H9 (cell line): ENCODE data around the gene KCNMB1. TPM values are rescaled to one million over a fixed set of nuclear protein-coding genes. Genes with fewer than 3 reads are reported as not detected.
A peak's percentile ranks its signal among the peaks of the same experiment; 100 is the strongest.

ENCODE experiments used
- DNase-seq: peaks from one replicate; pipeline ENCODE4 v3.0.0-alpha.2; 2017
- H2AFZ ChIP-seq: one replicate; pipeline ENCODE4 v1.6.1; 2013; ENCODE audit warnings: mild to moderate bottlenecking, low read length, control low read depth, moderate library complexity
- H2AK5ac ChIP-seq: 2 replicates; pipeline ENCODE4 v1.6.1; 2013; ENCODE audit warnings: low read length, control low read depth, mixed read lengths; ENCODE audit not compliant: insufficient read length
- H2BK120ac ChIP-seq: one replicate; pipeline ENCODE4 v1.6.1; 2013; ENCODE audit warnings: low read depth, mild to moderate bottlenecking, low read length, control low read depth, inconsistent platforms; ENCODE audit not compliant: poor library complexity, severe bottlenecking
- H2BK12ac ChIP-seq: 2 replicates; pipeline ENCODE4 v1.6.1; 2013; ENCODE audit warnings: low read length, control low read depth, mixed read lengths, low read depth; ENCODE audit not compliant: insufficient read length
- H2BK15ac ChIP-seq: 2 replicates; pipeline ENCODE4 v1.6.1; 2013; ENCODE audit warnings: low read depth, low read length, control low read depth
- H2BK20ac ChIP-seq: one replicate; pipeline ENCODE4 v1.6.1; 2013; ENCODE audit warnings: low read depth, mild to moderate bottlenecking, low read length, control low read depth, inconsistent platforms; ENCODE audit not compliant: poor library complexity, severe bottlenecking
- H2BK5ac ChIP-seq: 2 replicates; pipeline ENCODE4 v1.6.1; 2013; ENCODE audit warnings: low read length, control low read depth, mixed read lengths; ENCODE audit not compliant: insufficient read length
- H3K14ac ChIP-seq: 2 replicates; pipeline ENCODE4 v1.6.1; 2013; ENCODE audit warnings: low read length, control low read depth; ENCODE audit not compliant: insufficient read depth
- H3K18ac ChIP-seq: 2 replicates; pipeline ENCODE4 v1.6.1; 2013; ENCODE audit warnings: low read depth, mild to moderate bottlenecking, mixed read lengths, low read length, control low read depth; ENCODE audit not compliant: insufficient read length
- H3K23ac ChIP-seq: 2 replicates; pipeline ENCODE4 v1.6.1; 2013; ENCODE audit warnings: low read length, control low read depth, mixed read lengths, low read depth; ENCODE audit not compliant: insufficient read length
- H3K23me2 ChIP-seq: 2 replicates; pipeline ENCODE4 v1.6.1; 2013; ENCODE audit warnings: low read depth, mild to moderate bottlenecking, mixed read lengths, low read length, control low read depth; ENCODE audit not compliant: insufficient read length, poor library complexity, severe bottlenecking
- H3K27ac ChIP-seq: 2 replicates; pipeline ENCODE4 v1.5.1; 2013; ENCODE audit warnings: low read length, control low read depth, mixed read lengths, low read depth; ENCODE audit not compliant: insufficient read length
- H3K27me3 ChIP-seq: 2 replicates; pipeline ENCODE4 v1.6.1; 2013; ENCODE audit warnings: low read length, control low read depth, inconsistent platforms; ENCODE audit not compliant: insufficient read depth
- H3K4ac ChIP-seq: 2 replicates; pipeline ENCODE4 v1.6.1; 2013; ENCODE audit warnings: low read depth, mild to moderate bottlenecking, control low read depth, inconsistent platforms, low read length, moderate library complexity
- H3K4me1 ChIP-seq: 2 replicates; pipeline ENCODE4 v1.6.1; 2013; ENCODE audit warnings: low read length, control low read depth, inconsistent platforms; ENCODE audit not compliant: insufficient read depth
- H3K4me2 ChIP-seq: 2 replicates; pipeline ENCODE4 v1.6.1; 2013; ENCODE audit warnings: low read length, control low read depth, mixed read lengths; ENCODE audit not compliant: insufficient read length, insufficient read depth
- H3K56ac ChIP-seq: 2 replicates; pipeline ENCODE4 v1.6.1; 2013; ENCODE audit warnings: low read depth, mild to moderate bottlenecking, mixed read lengths, low read length, control low read depth; ENCODE audit not compliant: insufficient read length
- H3K79me1 ChIP-seq: 2 replicates; pipeline ENCODE4 v1.6.1; 2013; ENCODE audit warnings: low read depth, mild to moderate bottlenecking, moderate library complexity, low read length, control low read depth, inconsistent platforms; ENCODE audit not compliant: insufficient read depth, poor library complexity, severe bottlenecking
- H3K79me2 ChIP-seq: 2 replicates; pipeline ENCODE4 v1.6.1; 2013; ENCODE audit warnings: low read length, control low read depth, inconsistent platforms; ENCODE audit not compliant: insufficient read depth
- H3K9ac ChIP-seq: 2 replicates; pipeline ENCODE4 v1.6.1; 2013; ENCODE audit warnings: low read length, control low read depth, mixed read lengths; ENCODE audit not compliant: insufficient read length; ENCODE audit errors: extremely low read depth
- H3K9me3 ChIP-seq: one replicate; pipeline ENCODE4 v1.6.1; 2013; ENCODE audit warnings: low read depth, low read length, inconsistent platforms; ENCODE audit not compliant: control insufficient read depth
- H3T11ph ChIP-seq: one replicate; pipeline ENCODE4 v1.6.1; 2013; ENCODE audit warnings: mild to moderate bottlenecking, low read length, control low read depth, inconsistent platforms
- H4K20me1 ChIP-seq: one replicate; pipeline ENCODE4 v1.6.1; 2013; ENCODE audit not compliant: control insufficient read depth, insufficient read length, insufficient read depth
- H4K5ac ChIP-seq: 2 replicates; pipeline ENCODE4 v1.6.1; 2013; ENCODE audit warnings: low read depth, mild to moderate bottlenecking, mixed read lengths, low read length, control low read depth; ENCODE audit not compliant: insufficient read length
- H4K8ac ChIP-seq: replicated peaks from 2 replicates; pipeline ENCODE4 v1.6.1; 2013; ENCODE audit warnings: low read length, control low read depth, mixed read lengths, low read depth; ENCODE audit not compliant: insufficient read length
- H4K91ac ChIP-seq: 2 replicates; pipeline ENCODE4 v1.6.1; 2013; ENCODE audit warnings: low read depth, mild to moderate bottlenecking, moderate library complexity, mixed read lengths, low read length, control low read depth; ENCODE audit not compliant: insufficient read length
- H3K27ac Mint-ChIP-seq, 3 experiments: 2 replicates in 2 of 3; 3 replicates in 1 of 3; pipeline ENCODE4 v1.8.0; 2020 to 2021; ENCODE audit warnings: mixed read lengths in 3 of 3, mild to moderate bottlenecking in 1 of 3, moderate library complexity in 1 of 3
- H3K27me3 Mint-ChIP-seq: 2 replicates; pipeline ENCODE4 v1.8.0; 2021; ENCODE audit warnings: low read depth, mild to moderate bottlenecking, moderate library complexity, mixed read lengths
- H3K36me3 Mint-ChIP-seq, 3 experiments: 2 replicates in 2 of 3; 3 replicates in 1 of 3; pipeline ENCODE4 v1.8.0; 2020 to 2021; ENCODE audit warnings: low read depth in 3 of 3, mixed read lengths in 3 of 3; ENCODE audit not compliant: insufficient read depth in 1 of 3
- H3K4me1 Mint-ChIP-seq, 2 experiments: 2 replicates each; pipeline ENCODE4 v1.8.0; 2020; ENCODE audit warnings: mixed read lengths in 2 of 2
- H3K4me3 Mint-ChIP-seq, 2 experiments: 2 replicates in 1 of 2; 3 replicates in 1 of 2; pipeline ENCODE4 v1.8.0; 2020 to 2021; ENCODE audit warnings: mild to moderate bottlenecking in 2 of 2, mixed read lengths in 2 of 2, moderate library complexity in 1 of 2
- H3K9me3 Mint-ChIP-seq, 2 experiments: 2 replicates in 1 of 2; 3 replicates in 1 of 2; pipeline ENCODE4 v1.8.0; 2020; ENCODE audit warnings: mild to moderate bottlenecking in 2 of 2, mixed read lengths in 2 of 2, moderate library complexity in 1 of 2
- WGBS: extraction: QIAGEN DNeasy Blood & Tissue Kit; methylation state at CpG from one replicate; pipeline ENCODE4 v1.1.7; 2013; ENCODE audit warnings: missing lambda C conversion rate, low lambda C conversion rate, mixed read lengths; ENCODE audit not compliant: insufficient read length; ENCODE audit errors: extremely low coverage; 5-methylcytosine and 5-hydroxymethylcytosine counted together
- total RNA-seq: library from RNA; stranded (reverse); gene quantifications from 2 replicates; pipeline ENCODE4 v1.2.1, GENCODE V29; 2021
- TF ChIP-seq, protein P1 (sequence below): fragments of 200-600 bp; sonication (generic); conservative IDR thresholded peaks from 3 replicates; pipeline ENCODE4 v1.8.0; 2021; ENCODE audit warnings: antibody characterized with exemption, mild to moderate bottlenecking

Gene KCNMB1
- total RNA-seq, 1 experiment from 2014 or later: 0.28 TPM

DNA sequence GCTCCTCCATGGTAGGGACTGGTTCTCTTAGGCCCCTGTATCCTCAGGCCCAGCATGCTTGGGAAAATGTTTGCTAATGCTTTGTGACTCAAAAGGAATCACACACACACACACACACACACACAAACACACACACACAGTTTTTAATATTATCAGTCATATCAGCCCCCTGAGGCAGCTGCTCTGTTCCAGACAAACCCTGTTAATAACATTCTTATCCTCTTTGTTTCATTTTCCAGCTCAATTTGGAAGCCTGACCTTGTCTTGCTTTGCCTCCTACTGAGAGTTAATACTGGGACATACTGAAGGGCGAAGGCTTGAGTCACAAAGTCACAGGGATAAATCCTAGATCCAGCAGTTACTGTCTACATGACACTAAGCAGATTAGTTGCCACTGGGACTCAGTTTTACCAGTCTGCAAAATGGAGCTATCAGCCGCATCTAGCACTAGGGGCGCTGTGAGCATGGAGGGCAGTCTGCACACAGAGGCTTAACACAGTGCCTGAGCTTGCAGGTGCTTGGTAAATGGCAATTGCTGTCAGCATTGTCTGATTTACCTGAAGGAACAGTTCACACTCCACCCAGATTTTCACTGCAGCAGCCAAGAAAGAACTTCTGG, 37.1 kb upstream of the KCNMB1 start:
- Histone ChIP-seq H2BK12ac (no peak overlapping the region), H3K4me1 (no peaks in the 10 kb centered on the region), H4K8ac (no peak overlapping the region), H4K20me1 (no peaks in the 10 kb centered on the region), H3K79me2 (no peaks in the 10 kb centered on the region), H3K23me2 (no peaks in the 10 kb centered on the region), H3K79me1 (no peaks in the 10 kb centered on the region), H3K4ac (no peak overlapping the region), H3K9me3 (no peaks in the 10 kb centered on the region), H3K14ac (no peak overlapping the region), H2AFZ (no peak overlapping the region), H3K4me2 (no peak overlapping the region), H3K23ac (no peak overlapping the region), H3K27ac (no peak overlapping the region), H3K56ac (no peak overlapping the region), H4K91ac (no peak overlapping the region), H3K27me3 (no peaks in the 10 kb centered on the region), H2BK5ac (no peak overlapping the region), H2AK5ac (no peak overlapping the region), H3K9ac (no peak overlapping the region), H2BK120ac (no peak overlapping the region), H2BK20ac (no peak overlapping the region), H4K5ac (no peak overlapping the region), H3K18ac (no peak overlapping the region), H2BK15ac (no peak overlapping the region), H3T11ph (no peak overlapping the region)
- WGBS: no CpG with 5 or more reads among the region's 3 CpGs
- Mint-ChIP-seq H3K36me3 (no peaks in the 10 kb centered on the region), H3K4me1 (peaks cover 6 to 14% of the 10 kb centered on the region in 2 experiments), H3K27me3 (no peaks in the 10 kb centered on the region; the same call in none of the 2 replicates), H3K9me3 (no peaks in the 10 kb centered on the region), H3K4me3 (no peak overlapping the region), H3K27ac (no peak overlapping the region; a peak in 1 of 7 replicates)
- TF ChIP-seq, protein P1, sequence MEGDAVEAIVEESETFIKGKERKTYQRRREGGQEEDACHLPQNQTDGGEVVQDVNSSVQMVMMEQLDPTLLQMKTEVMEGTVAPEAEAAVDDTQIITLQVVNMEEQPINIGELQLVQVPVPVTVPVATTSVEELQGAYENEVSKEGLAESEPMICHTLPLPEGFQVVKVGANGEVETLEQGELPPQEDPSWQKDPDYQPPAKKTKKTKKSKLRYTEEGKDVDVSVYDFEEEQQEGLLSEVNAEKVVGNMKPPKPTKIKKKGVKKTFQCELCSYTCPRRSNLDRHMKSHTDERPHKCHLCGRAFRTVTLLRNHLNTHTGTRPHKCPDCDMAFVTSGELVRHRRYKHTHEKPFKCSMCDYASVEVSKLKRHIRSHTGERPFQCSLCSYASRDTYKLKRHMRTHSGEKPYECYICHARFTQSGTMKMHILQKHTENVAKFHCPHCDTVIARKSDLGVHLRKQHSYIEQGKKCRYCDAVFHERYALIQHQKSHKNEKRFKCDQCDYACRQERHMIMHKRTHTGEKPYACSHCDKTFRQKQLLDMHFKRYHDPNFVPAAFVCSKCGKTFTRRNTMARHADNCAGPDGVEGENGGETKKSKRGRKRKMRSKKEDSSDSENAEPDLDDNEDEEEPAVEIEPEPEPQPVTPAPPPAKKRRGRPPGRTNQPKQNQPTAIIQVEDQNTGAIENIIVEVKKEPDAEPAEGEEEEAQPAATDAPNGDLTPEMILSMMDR: peak; percentile 30; the same call in 2 of the 3 replicates
- no peak for DNase-seq
